GM12875 (cell line): ENCODE results near the gene SLC35E4.

Source experiments
- H3K4me3 ChIP-seq: one replicate; pipeline ENCODE4 v1.5.1; 2011; ENCODE audit warnings: low read depth, low read length, control low read depth
- TF ChIP-seq, protein P1 (sequence below): IDR thresholded peaks from 2 replicates; pipeline ENCODE4 v1.5.1; 2011; ENCODE audit warnings: low read depth, mild to moderate bottlenecking, control low read depth, inconsistent platforms, low read length, moderate library complexity, borderline replicate concordance; ENCODE audit not compliant: insufficient read depth

The SLC35E4 gene

DNA sequence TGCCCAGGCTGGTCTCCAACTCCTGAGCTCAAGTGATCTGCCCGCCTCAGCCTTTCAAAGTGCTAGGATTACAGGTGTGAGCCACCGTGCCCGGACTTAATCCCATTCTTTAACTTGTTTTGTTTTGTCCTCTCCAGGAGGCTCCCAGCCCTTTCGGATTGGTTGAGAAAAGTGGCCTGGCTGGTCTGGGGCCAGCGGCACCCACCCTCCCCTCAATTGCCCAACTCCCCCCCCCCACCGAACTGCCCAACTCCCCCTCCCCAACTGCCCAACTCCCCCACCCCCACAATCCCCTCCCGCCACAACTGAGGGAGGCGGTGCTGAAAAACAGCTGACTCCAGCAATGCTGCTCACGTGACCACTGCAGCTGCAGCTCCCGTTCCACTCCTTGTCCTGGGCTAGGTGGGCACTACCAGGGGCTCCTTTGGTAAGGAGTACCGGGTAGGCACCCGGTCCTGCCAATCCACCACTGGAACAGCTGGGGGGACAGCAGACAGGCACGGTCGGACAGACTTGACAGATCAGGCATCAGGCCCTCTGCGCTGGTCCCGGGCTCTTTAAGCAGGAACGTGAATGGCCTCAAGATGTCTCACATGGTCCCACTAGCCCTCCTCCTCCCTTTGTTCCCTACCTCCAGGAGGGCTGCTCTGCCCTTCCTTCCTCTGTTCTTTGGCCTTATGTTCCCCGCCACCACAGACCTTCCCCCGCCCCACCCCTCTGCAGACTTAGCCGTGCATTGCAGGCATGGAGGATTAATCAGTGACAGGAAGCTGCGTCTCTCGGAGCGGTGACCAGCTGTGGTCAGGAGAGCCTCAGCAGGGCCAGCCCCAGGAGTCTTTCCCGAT lies 28.9 kb upstream of the SLC35E4 start, which contains the start of gene TCN2:
Gene TCN2, plus strand, starts transcription at position 720 of the 845 bp plus-strand sequence. CDS start 158 bp downstream, outside the sequence.
- peak within 1 kb of the TSS; percentile 33 for H3K4me3 ChIP-seq

DNA sequence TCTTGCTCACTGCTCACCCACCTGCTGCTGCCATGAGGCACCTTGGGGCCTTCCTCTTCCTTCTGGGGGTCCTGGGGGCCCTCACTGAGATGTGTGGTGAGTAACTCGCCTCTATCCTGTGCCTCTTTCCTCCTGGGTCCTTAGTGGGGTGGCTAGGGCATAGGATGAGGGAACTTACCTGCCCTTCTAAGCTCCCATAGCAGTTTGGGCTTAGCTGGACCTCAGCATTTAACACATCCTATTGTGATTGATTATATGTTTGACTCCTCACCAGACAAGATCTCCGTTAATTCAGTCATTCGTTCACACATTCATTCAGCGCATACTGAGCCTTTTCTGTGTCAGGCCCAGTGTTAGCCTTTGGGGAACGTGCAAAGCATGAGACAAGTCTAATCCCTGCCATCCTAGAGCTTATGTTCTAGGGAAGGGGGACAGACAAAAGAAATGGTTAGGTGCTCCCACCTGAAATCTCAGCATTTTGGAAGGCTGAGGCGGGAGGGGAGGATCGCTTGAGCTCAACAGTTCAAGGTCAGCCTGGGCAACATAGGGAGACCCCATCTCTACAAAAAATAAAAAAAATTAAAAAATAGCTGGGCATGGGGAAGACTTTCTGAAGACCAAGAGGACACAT lies 28.2 kb upstream of the SLC35E4 start:
- TF ChIP-seq, protein P1, sequence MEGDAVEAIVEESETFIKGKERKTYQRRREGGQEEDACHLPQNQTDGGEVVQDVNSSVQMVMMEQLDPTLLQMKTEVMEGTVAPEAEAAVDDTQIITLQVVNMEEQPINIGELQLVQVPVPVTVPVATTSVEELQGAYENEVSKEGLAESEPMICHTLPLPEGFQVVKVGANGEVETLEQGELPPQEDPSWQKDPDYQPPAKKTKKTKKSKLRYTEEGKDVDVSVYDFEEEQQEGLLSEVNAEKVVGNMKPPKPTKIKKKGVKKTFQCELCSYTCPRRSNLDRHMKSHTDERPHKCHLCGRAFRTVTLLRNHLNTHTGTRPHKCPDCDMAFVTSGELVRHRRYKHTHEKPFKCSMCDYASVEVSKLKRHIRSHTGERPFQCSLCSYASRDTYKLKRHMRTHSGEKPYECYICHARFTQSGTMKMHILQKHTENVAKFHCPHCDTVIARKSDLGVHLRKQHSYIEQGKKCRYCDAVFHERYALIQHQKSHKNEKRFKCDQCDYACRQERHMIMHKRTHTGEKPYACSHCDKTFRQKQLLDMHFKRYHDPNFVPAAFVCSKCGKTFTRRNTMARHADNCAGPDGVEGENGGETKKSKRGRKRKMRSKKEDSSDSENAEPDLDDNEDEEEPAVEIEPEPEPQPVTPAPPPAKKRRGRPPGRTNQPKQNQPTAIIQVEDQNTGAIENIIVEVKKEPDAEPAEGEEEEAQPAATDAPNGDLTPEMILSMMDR = no peak

More for the DNA sequence above, 28.9 kb upstream of the SLC35E4 start, which contains the start of gene TCN2:
- TF ChIP-seq, protein P1 = 0 out of 2 replicates have a peak, but pooled peaks have one; percentile 11

DNA sequence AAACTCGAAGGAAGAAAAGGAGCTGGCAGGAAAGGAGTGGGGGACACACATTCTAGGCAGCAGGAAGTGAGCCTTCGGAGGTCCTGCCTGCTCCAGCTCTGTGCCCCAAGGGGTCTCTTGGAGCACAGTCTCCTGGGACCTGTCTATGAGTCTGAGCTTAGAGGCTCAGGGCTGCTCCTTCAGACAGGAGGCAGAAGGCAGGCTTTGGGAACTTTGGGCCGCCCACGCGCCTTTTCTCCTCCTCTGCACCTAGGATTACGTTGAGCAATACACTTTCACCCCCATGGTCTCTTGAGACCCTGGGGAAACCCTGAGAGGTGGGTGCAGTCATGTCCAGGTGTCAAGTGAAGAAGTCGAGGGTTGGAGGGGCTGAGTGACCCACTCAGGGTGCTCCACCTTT lies 27.6 kb upstream of the SLC35E4 start:
- TF ChIP-seq, protein P1 = no peak
- H3K4me3 ChIP-seq = no peak overlapping the region

More for the DNA sequence above, 28.2 kb upstream of the SLC35E4 start:
- no peak overlapping the region for H3K4me3 ChIP-seq

DNA sequence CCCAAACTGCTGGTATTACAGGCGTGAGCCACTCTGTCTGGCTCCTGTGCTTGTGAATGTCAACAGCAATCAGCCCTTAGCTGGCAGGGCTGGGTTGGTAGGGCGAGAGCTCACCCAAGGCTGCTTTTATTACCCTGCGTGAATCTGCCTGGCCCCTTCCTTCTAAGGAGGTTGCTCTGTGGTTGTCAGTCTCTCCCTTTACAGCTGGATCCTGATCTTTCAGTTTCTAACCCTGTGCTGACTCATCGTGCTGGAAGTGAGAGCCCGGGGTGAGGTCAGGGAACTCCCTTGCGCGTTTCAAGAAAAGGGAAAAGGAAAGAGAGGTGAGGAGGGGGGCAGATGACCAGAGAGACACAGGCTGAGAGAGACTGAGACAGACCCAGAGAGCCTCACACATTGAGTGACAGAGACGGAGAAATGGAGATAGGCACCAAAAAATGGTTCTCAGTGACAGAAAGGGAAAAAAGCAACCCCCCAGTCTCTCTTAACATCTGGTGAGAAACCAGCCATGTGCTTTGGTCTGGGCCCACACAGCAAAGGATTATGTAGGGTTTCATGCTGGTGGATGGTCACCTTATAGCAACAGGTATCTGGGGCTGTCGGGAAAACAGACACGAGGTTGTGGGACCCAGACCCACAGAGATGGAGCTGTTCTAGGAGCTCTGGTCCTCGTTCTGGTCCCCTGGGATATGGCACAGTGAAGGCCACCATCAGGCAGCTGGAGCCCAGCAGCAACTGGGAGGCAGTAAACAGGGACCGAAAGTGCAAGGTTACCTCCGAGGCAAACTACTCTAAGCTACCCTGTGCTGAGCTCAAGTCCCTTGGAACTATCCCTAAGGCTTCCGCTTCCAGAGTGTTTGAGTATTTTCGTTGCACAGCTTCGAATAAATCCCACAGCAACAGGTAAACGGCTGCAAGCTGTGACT lies 26.1 kb upstream of the SLC35E4 start:
- TF ChIP-seq, protein P1 = no peak
- no peak overlapping the region for H3K4me3 ChIP-seq

DNA sequence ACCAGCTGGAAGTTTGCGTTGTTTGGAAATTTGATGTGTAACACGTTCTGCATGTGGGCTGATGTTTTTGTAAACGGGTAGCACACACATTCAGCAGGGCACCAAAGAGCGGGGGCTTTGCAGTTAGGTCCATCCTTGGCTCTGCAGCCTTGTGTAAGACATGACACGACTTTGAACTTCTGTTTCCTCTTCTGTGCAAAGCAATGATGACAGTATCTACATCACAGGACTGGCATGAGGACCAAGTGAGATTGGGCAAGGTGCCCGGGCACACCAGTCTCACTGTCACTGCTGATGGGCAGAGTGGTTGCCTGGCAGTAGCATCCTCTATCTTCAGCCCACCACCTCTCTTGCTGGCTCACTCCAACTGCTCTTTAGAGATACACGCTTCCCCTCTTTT lies 25.3 kb upstream of the SLC35E4 start:
- no peak overlapping the region for H3K4me3 ChIP-seq
- TF ChIP-seq, protein P1 = no peak

DNA sequence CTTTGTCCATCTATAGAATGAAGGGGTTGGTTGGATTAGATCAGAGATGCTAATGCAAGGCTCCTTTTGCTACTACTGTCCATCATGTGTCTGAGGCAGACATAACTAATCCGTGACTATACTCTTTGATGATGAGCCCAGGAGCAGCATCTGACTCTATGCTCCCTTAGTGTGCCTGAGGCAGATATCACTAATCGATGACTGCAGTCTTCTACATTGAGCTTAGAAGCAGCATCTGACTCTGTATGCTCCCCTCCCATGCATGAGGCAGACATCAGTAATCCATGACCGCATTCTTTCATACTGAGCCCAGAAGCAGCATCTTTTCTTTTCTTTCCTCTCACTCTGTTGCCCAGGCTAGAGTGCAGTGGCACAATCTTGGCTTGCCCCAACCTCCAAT lies 24.4 kb upstream of the SLC35E4 start:
- TF ChIP-seq, protein P1 = no peak
- H3K4me3 ChIP-seq = no peak overlapping the region
